ENCODE measurements around the gene MARCHF2.

The MARCHF2 gene

DNA sequence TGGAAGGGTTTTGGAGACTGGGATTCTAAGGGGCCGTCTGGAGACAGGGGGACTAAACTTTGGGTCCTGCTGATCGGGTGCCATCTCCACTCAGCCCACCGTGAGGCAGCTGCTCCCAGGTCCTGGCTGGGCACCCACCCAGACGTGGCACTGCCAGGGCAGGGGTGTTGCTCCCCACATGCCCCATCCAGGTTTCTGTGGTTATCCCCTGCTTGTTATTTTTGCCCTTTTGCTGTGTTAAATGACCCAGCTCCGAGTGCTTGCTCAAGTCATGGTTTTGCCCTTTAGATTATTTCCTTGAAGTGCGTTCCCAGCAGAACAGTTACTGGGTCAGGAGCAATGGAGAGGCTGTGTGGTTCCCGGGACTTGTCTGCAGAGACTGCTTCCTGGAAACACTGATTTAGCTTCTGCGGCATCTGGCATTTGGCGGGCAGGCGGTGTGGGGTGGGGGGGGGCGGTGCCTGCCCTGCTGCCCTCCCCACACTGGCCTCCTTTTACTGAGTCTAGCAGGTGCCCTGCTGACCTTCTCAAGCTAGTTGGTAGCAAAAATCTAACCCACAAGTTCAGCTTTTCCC is 21.0 kb upstream of the MARCHF2 start:
- DNase-seq (ENCODE audit: insufficient read length) (no peak), FAIRE-seq (no peak)
- no peak for TF ChIP-seq POLR2AphosphoS5 (IDR thresholded peaks at IDR 0.05; ENCODE audit: low read depth, low read length)
- no peak for TF ChIP-seq POLR2A (IDR thresholded peaks at IDR 0.05; ENCODE audit: low read depth, low read length)
- TF ChIP-seq TAF1 (IDR thresholded peaks at IDR 0.05; ENCODE audit: borderline replicate concordance, low read depth, low read length): no peak

DNA sequence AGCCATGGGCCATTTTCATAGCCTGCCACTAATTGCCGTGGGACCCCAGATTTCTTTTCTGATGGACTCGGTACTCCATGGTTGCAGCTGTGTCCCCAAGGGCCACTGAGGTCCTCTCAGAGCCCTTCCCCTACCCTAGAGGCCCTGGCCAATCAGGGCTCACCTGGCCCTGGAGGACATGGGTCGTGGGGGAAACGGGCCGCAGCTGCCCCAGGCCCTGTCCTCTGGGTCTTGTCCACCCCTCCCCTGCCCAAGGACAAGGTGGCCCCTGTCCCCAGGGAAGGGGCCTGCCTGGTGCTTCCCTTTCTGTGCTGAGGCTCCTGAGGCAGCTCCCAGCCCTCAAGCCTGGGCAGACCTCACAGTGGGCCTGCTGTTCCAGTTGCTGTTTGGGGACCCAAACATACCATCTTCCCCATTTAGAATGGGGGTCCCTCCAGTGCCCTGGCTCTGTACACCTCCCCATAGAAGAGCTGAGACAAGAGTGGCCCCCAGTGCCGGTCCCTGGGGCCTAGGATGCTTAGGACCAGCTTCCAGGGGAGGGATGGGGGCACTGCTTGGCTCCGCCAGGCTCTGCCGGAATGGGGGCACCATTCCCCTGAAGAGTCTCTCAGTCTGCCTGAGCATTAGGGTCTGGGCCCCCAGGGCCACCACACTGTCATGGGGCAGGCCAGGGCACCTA is 19.8 kb upstream of the MARCHF2 start:
- TF ChIP-seq POLR2A (IDR thresholded peaks at IDR 0.05; ENCODE audit: low read depth, low read length): no peak
- TF ChIP-seq POLR2AphosphoS5 (IDR thresholded peaks at IDR 0.05; ENCODE audit: low read depth, low read length): no peak
- no peak for TF ChIP-seq TAF1 (IDR thresholded peaks at IDR 0.05; ENCODE audit: borderline replicate concordance, low read depth, low read length)
- DNase-seq (ENCODE audit: insufficient read length) (no peak), FAIRE-seq (no peak)

DNA sequence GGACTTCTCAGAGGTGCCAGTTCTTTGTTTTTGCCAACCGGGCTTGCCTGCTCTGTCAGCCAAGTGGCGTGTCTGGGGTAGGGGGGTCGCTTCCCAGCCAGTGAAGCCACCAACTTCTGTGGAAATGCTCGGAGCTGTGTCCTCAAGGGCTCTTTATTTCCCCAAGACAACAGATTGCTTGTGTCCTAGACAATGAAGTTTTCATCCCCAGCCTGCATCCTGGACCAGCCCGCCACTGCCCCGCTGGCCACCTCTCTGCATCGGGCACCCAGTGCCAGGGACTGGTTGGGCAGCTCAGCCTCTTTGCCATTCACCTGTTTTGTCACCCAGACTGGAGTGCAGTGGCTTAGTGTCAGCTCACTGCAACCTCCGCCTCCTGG is 19.2 kb upstream of the MARCHF2 start:
- FAIRE-seq (no peak), DNase-seq (ENCODE audit: insufficient read length) (no peak)
- TF ChIP-seq TAF1 (IDR thresholded peaks at IDR 0.05; ENCODE audit: borderline replicate concordance, low read depth, low read length) (no peak), POLR2AphosphoS5 (IDR thresholded peaks at IDR 0.05; ENCODE audit: low read depth, low read length) (no peak), POLR2A (IDR thresholded peaks at IDR 0.05; ENCODE audit: low read depth, low read length) (no peak)

DNA sequence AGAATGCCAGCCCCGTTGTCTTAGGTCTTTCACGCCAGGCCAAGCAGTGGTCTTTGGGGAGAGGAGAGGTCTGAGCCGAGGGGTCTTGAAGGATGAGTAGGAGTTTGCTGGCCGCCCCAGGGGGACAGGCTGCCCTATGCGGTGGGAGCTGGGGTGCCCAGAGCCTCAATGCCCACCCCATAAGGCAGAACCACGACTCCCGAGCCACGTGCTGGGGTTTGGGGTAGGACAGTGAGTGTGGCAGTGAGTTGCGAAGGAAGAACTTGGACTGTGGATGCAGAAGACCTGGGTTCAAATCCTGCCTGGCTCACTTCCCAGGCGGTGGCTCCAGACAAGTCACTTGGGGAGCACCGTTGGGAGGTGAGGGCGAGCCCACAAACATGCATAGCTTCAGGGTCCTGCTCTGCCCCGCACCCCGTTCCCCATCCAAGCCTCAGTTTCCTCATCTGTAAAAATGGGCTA is 17.5 kb upstream of the MARCHF2 start:
- TF ChIP-seq TAF1 (IDR thresholded peaks at IDR 0.05; ENCODE audit: borderline replicate concordance, low read depth, low read length) (no peak), POLR2A (IDR thresholded peaks at IDR 0.05; ENCODE audit: low read depth, low read length) (no peak), POLR2AphosphoS5 (IDR thresholded peaks at IDR 0.05; ENCODE audit: low read depth, low read length) (no peak)
- no peak for FAIRE-seq

DNA sequence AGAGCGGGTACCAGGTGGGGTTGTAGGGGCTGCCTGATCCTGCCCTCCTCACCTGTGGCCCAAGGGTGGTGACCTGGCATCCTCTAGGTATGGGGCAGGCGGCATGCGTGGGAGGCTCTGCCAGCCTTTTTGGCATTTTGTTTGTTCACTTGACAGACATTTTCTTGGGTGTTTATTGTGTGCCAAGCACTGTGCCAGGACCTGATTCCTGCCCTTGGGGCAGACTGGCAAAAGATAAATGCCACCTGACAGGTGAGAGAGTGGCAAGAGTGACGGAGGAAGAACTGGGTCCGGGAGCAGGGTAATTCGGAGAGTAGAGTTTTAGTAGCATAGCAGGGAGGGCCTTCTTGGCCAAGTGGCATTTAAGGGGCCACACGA is 16.9 kb upstream of the MARCHF2 start:
- TF ChIP-seq POLR2A (IDR thresholded peaks at IDR 0.05; ENCODE audit: low read depth, low read length) (no peak), TAF1 (IDR thresholded peaks at IDR 0.05; ENCODE audit: borderline replicate concordance, low read depth, low read length) (no peak), POLR2AphosphoS5 (IDR thresholded peaks at IDR 0.05; ENCODE audit: low read depth, low read length) (no peak)
- FAIRE-seq (peak; percentile 67), DNase-seq (ENCODE audit: insufficient read length) (no peak)

More for the DNA sequence above, 17.5 kb upstream of the MARCHF2 start:
- no peak for DNase-seq (ENCODE audit: insufficient read length)

DNA sequence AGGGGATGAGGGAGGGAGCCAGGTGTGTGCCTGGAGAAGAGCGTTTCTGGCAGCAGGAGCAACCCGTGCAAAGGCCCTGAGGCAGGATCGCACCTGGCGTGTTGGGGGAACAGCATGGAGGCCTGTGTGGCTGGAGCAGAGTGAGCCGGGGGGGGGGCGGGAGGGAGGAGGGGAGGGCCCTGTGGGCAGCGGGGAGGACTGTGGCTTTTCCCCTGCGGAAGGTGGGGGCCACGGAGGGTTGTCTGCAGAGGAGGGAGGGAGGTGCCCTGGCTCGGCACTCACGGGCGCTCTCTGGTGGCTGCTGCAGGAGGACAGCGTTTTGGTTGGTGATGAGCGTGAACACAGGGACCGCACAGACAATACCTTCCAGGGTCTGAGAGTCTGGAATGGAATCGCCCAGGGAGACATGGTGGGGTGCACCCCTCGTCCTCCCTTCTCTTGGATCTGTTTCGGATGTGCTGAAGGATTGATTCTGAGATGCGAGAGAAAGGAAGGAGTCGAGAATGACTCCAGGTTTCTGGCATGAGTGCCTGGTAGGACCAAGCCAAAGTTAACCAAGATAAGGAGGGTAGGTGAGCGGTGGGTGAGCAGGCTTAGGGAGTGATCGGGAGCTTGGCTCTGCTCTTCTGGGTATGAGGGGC is 16.4 kb upstream of the MARCHF2 start:
- DNase-seq (ENCODE audit: insufficient read length) (peak; percentile 75), FAIRE-seq (peak; percentile 85)
- TF ChIP-seq POLR2AphosphoS5 (IDR thresholded peaks at IDR 0.05; ENCODE audit: low read depth, low read length): no peak

DNA sequence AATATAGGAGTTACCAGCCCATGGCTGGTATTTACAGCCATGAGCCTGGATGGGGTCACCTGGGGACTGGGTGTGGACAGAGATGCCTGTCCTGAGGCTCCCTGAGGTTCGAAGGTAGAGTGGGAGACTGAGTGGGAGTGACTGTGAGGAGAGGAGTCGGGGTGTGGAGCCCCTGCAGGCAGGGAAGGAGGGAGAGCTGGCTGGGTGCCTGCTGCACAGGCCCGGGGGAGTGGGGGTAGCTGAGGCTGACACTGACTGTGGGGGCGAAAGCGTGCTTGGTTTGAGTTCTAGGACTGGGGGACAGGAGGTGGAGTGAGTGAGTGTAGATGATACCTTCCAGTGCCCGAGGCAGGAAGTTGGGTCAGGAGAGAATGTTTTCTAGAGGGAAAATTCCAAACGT is 15.8 kb upstream of the MARCHF2 start:
- FAIRE-seq (no peak), DNase-seq (ENCODE audit: insufficient read length) (no peak)
- TF ChIP-seq POLR2A (IDR thresholded peaks at IDR 0.05; ENCODE audit: low read depth, low read length) (no peak), TAF1 (IDR thresholded peaks at IDR 0.05; ENCODE audit: borderline replicate concordance, low read depth, low read length) (no peak), POLR2AphosphoS5 (IDR thresholded peaks at IDR 0.05; ENCODE audit: low read depth, low read length) (no peak)

DNA sequence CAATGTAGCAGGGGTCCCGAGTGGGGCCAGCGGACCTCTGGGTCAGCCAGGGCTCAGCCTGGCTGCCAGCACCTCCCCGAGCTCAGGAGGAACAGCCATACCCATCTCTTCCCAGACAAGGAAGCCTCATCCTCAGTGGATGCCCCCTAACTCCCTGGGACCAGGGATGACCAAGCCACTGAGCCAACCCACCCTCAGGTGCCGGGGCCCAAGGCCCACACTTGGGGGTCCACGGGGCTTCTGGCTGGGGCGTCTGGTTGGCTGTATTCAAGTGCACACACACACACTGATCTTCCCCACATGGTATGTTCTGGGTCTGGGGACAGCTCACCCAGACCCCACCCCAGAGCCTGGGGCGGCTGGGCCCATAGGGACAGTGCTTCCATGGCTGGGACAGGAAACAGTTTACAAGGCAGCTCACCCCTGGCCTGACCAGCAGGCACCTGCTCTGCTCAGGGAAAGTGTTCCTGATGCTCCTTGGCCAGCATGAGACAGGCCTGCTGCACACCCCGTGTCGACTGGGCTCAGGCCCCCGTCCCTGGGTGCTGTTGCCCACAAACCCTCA is 15.3 kb upstream of the MARCHF2 start:
- FAIRE-seq (no peak), DNase-seq (ENCODE audit: insufficient read length) (no peak)
- no peak for TF ChIP-seq POLR2AphosphoS5 (IDR thresholded peaks at IDR 0.05; ENCODE audit: low read depth, low read length)
- no peak for TF ChIP-seq POLR2A (IDR thresholded peaks at IDR 0.05; ENCODE audit: low read depth, low read length)
- TF ChIP-seq TAF1 (IDR thresholded peaks at IDR 0.05; ENCODE audit: borderline replicate concordance, low read depth, low read length): no peak

DNA sequence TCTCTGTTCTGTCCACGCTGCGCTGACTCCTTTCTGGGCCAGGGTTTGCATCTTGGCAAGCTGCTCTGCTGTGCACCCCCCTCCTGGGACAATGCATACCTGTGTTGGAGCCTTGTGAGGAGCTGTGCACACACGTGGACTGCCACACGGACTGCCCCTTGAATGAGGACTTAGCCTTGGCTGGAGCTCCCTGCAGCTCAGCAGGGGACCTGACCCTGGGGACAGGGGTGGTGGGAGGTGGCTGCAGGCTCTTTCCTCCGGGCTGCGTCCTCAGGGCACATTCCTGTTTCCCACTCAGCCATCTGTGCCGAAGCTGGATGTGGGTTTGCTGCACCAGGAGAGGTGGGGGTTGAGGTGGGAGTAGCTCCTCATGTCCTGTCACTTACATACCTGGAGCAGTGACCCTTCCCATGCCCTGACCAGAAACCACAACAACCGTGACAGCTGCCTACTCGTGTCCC is 14.8 kb upstream of the MARCHF2 start:
- FAIRE-seq: no peak
- DNase-seq (ENCODE audit: insufficient read length): no peak
- TF ChIP-seq POLR2AphosphoS5 (IDR thresholded peaks at IDR 0.05; ENCODE audit: low read depth, low read length) (no peak), TAF1 (IDR thresholded peaks at IDR 0.05; ENCODE audit: borderline replicate concordance, low read depth, low read length) (no peak), POLR2A (IDR thresholded peaks at IDR 0.05; ENCODE audit: low read depth, low read length) (no peak)

DNA sequence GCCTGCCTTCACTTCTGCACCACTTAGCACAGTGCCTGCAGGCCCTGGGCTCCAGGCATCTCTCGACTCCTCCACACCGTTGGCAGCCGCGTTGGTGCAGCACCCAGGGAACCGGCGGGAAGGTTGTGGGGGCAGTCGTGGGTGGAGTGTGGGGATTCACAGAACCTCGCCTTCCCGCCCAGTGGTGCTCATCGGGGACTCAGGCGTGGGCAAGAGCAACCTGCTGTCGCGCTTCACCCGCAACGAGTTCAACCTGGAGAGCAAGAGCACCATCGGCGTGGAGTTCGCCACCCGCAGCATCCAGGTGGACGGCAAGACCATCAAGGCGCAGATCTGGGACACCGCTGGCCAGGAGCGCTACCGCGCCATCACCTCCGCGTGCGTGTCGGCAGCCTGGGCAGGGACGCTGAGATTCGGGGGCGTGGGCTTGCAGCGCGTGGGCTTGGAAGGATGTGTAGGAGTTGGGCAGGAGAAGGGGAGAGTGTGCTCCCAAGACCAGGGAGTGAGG is 13.4 kb upstream of the MARCHF2 start:
- DNase-seq (ENCODE audit: insufficient read length) (no peak), FAIRE-seq (no peak)
- TF ChIP-seq POLR2A (IDR thresholded peaks at IDR 0.05; ENCODE audit: low read depth, low read length): no peak
- no peak for TF ChIP-seq TAF1 (IDR thresholded peaks at IDR 0.05; ENCODE audit: borderline replicate concordance, low read depth, low read length)
- TF ChIP-seq POLR2AphosphoS5 (IDR thresholded peaks at IDR 0.05; ENCODE audit: low read depth, low read length): no peak

DNA sequence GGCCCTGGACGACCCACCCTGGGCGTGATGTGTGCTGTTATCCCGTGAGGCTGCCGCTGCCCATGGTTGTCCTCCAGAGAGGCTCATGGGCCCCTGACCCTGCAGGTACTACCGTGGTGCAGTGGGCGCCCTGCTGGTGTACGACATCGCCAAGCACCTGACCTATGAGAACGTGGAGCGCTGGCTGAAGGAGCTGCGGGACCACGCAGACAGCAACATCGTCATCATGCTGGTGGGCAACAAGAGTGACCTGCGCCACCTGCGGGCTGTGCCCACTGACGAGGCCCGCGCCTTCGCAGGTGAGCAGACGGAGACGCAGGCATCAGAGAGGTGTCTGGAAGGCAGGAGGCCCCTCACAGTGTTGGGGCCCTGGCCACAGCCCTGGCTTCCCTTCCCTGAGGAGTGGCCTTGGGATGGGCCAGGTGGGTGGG is 11.1 kb upstream of the MARCHF2 start:
- TF ChIP-seq POLR2AphosphoS5 (IDR thresholded peaks at IDR 0.05; ENCODE audit: low read depth, low read length) (no peak), TAF1 (IDR thresholded peaks at IDR 0.05; ENCODE audit: borderline replicate concordance, low read depth, low read length) (no peak), POLR2A (IDR thresholded peaks at IDR 0.05; ENCODE audit: low read depth, low read length) (no peak)
- no peak for DNase-seq (ENCODE audit: insufficient read length)
- FAIRE-seq: no peak
